Stimulated activated CD8-positive, alpha-beta memory T cell treated with anti-CD3 and anti-CD28 coated beads, Interleukin-15, amount 100 ng/mL, for 4 hours (primary cell): ENCODE data around the gene PRR16.

Experiments used
- DNase-seq, 2 donors: peaks; one replicate each; pipeline ENCODE4 v3.0.0-alpha.2; 2020; ENCODE audit warnings: low read depth in 2 of 2

PRR16 gene

GRCh38 chr5:120463006-120463680 is 957 bp upstream of the PRR16 start:
- DNase-seq = no peak

- DNase-seq = no peak
These were observed 731 bp downstream of the PRR16 start for GRCh38 chr5:120464627-120465435.

- DNase-seq = no peak
These were observed 1.4 kb downstream of the PRR16 start for GRCh38 chr5:120465436-120465961.

- no peak for DNase-seq
These were observed 2.4 kb downstream of the PRR16 start for GRCh38 chr5:120466341-120467006.

GRCh38 chr5:120471971-120472370 is 7.9 kb downstream of the PRR16 start:
- no peak for DNase-seq

- DNase-seq = no peak
These were observed 8.8 kb downstream of the PRR16 start for GRCh38 chr5:120472911-120473310.

- no peak for DNase-seq
These were observed 9.2 kb downstream of the PRR16 start for GRCh38 chr5:120473332-120473731.

GRCh38 chr5:120476063-120476462 is 12.0 kb downstream of the PRR16 start:
- DNase-seq = no peak

- no peak for DNase-seq
These were observed 15.0 kb downstream of the PRR16 start for GRCh38 chr5:120479066-120479465.

- no peak for DNase-seq
These were observed 35.9 kb downstream of the PRR16 start for GRCh38 chr5:120499876-120500563.

GRCh38 chr5:120502531-120502930 is 38.4 kb downstream of the PRR16 start:
- no peak for DNase-seq

GRCh38 chr5:120503341-120503740 is 39.2 kb downstream of the PRR16 start:
- no peak for DNase-seq

- no peak for DNase-seq
These were observed 40.0 kb downstream of the PRR16 start for GRCh38 chr5:120504057-120504456.

- no peak for DNase-seq
These were observed 43.1 kb downstream of the PRR16 start for GRCh38 chr5:120507197-120507596.

- no peak for DNase-seq
These were observed 43.8 kb downstream of the PRR16 start for GRCh38 chr5:120507800-120508463.

- DNase-seq = no peak
These were observed 45.0 kb downstream of the PRR16 start for GRCh38 chr5:120509053-120509452.

GRCh38 chr5:120510098-120510637 is 46.1 kb downstream of the PRR16 start:
- no peak for DNase-seq

GRCh38 chr5:120510994-120511686 is 47.0 kb downstream of the PRR16 start:
- no peak for DNase-seq

GRCh38 chr5:120512068-120512467 is 48.0 kb downstream of the PRR16 start:
- no peak for DNase-seq
